Ishikawa (cell line): ENCODE data around the gene ACKR2.
A peak's percentile ranks its signal among the peaks of the same experiment; 100 is the strongest.

Experiments used
- CEBPB ChIP-seq: IDR thresholded peaks from 2 replicates; pipeline ENCODE4 v1.6.1; 2012
- CREB1 ChIP-seq: IDR thresholded peaks from 2 replicates; pipeline ENCODE4 v1.6.1; 2012; ENCODE audit warnings: low read depth
- EGR1 ChIP-seq: IDR thresholded peaks from 2 replicates; pipeline ENCODE4 v1.6.1; 2012
- EP300 ChIP-seq: IDR thresholded peaks from 2 replicates; pipeline ENCODE4 v1.6.1; 2012; ENCODE audit warnings: borderline replicate concordance
- FOXM1 ChIP-seq: IDR thresholded peaks from 2 replicates; pipeline ENCODE4 v1.6.1; 2012; ENCODE audit warnings: low read depth, borderline replicate concordance
- MAX ChIP-seq: IDR thresholded peaks from 2 replicates; pipeline ENCODE4 v1.6.1; 2012
- NFIC ChIP-seq: IDR thresholded peaks from 2 replicates; pipeline ENCODE4 v1.6.1; 2012
- RAD21 ChIP-seq: IDR thresholded peaks from 2 replicates; pipeline ENCODE4 v1.6.1; 2012; ENCODE audit warnings: low read depth
- REST ChIP-seq: IDR thresholded peaks from 2 replicates; pipeline ENCODE4 v1.6.1; 2012; ENCODE audit warnings: low read depth, mild to moderate bottlenecking
- TAF1 ChIP-seq: IDR thresholded peaks from 2 replicates; pipeline ENCODE4 v1.6.1; 2012; ENCODE audit warnings: low read depth, mild to moderate bottlenecking
- TCF12 ChIP-seq: IDR thresholded peaks from 2 replicates; pipeline ENCODE4 v1.6.1; 2012; ENCODE audit warnings: low read depth
- TEAD4 ChIP-seq: IDR thresholded peaks from 2 replicates; pipeline ENCODE4 v1.6.1; 2012
- USF1 ChIP-seq: IDR thresholded peaks from 2 replicates; pipeline ENCODE4 v1.6.1; 2012
- YY1 ChIP-seq: IDR thresholded peaks from 2 replicates; pipeline ENCODE4 v1.6.1; 2012; ENCODE audit warnings: low read depth
- ZBTB7A ChIP-seq: IDR thresholded peaks from 2 replicates; pipeline ENCODE4 v1.6.1; 2012; ENCODE audit warnings: low read depth

The ACKR2 gene

GRCh38 chr3:42871592-42872196 is 62.4 kb downstream of the ACKR2 start:
- TF ChIP-seq CEBPB (no peak), NFIC (no peak), REST (no peak), RAD21 (no peak), CREB1 (no peak), MAX (no peak), TAF1 (no peak), ZBTB7A (no peak), EP300 (no peak), YY1 (no peak), EGR1 (no peak), TEAD4 (no peak), TCF12 (no peak), FOXM1 (no peak), USF1 (no peak)

- TF ChIP-seq RAD21 (no peak), USF1 (no peak)
Observed at GRCh38 chr3:42872718-42873117, 63.5 kb downstream of the ACKR2 start.

- no peak for TF ChIP-seq TCF12
- peak; percentile 39 for TF ChIP-seq TEAD4
- no peak for TF ChIP-seq EGR1
- TF ChIP-seq NFIC = no peak
- no peak for TF ChIP-seq REST
- TF ChIP-seq RAD21 = no peak
- TF ChIP-seq CREB1 = no peak
- TF ChIP-seq CEBPB = no peak
Observed at GRCh38 chr3:42873221-42873982, 64.2 kb downstream of the ACKR2 start.

- TF ChIP-seq TEAD4 (no peak), CREB1 (no peak), EGR1 (no peak), ZBTB7A (no peak), NFIC (no peak), TAF1 (no peak), CEBPB (no peak), FOXM1 (no peak), RAD21 (no peak), YY1 (no peak)
Observed at GRCh38 chr3:42874749-42875148, 65.5 kb downstream of the ACKR2 start.

- no peak for TF ChIP-seq FOXM1
- TF ChIP-seq REST = no peak
Observed at GRCh38 chr3:42875325-42876151, 66.3 kb downstream of the ACKR2 start, which contains the start of gene CYP8B1. Gene CYP8B1, minus strand, starts transcription at chr3:42875879. Its CDS starts 63 bp downstream, at chr3:42875816.
